ENCODE data around the gene ATXN2L. TPM values are rescaled to one million over a fixed set of nuclear protein-coding genes. Genes with fewer than 3 reads are reported as not detected.

Gene ATXN2L
- total RNA-seq, 3 donors from 2014 or later, result 43.8 to 62.6 (median 58.1) TPM

- no peaks in the 10 kb centered on the region for H3K4me1 ChIP-seq
- no peaks in the 10 kb centered on the region for H3K27me3 ChIP-seq
- H3K27ac ChIP-seq, result no peak overlapping the region
- H3K9me3 ChIP-seq, result no peaks in the 10 kb centered on the region
- no peak for DNase-seq (ENCODE audit: low spot score in 2 of 2)
- no peak overlapping the region for H3K4me3 ChIP-seq
- peaks cover 32% of the 10 kb centered on the region for H3K36me3 ChIP-seq
- intact Hi-C loops (cut with DNase I; ENCODE audit: low total_unique reads), result no loop called here
- TF ChIP-seq, protein P1, sequence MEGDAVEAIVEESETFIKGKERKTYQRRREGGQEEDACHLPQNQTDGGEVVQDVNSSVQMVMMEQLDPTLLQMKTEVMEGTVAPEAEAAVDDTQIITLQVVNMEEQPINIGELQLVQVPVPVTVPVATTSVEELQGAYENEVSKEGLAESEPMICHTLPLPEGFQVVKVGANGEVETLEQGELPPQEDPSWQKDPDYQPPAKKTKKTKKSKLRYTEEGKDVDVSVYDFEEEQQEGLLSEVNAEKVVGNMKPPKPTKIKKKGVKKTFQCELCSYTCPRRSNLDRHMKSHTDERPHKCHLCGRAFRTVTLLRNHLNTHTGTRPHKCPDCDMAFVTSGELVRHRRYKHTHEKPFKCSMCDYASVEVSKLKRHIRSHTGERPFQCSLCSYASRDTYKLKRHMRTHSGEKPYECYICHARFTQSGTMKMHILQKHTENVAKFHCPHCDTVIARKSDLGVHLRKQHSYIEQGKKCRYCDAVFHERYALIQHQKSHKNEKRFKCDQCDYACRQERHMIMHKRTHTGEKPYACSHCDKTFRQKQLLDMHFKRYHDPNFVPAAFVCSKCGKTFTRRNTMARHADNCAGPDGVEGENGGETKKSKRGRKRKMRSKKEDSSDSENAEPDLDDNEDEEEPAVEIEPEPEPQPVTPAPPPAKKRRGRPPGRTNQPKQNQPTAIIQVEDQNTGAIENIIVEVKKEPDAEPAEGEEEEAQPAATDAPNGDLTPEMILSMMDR (IDR thresholded peaks at IDR 0.05), result no peak
- TF ChIP-seq POLR2A (IDR thresholded peaks at IDR 0.05) (no peak), POLR2AphosphoS5 (IDR thresholded peaks at IDR 0.05) (no peak)
Measured at GRCh38 chr16:28835864-28836760, 13.3 kb downstream of the ATXN2L start.

- intact Hi-C loops (cut with DNase I; ENCODE audit: low total_unique reads), result no loop called here
- Histone ChIP-seq H3K4me3 (no peak overlapping the region), H3K36me3 (peaks cover 32% of the 10 kb centered on the region), H3K9me3 (no peaks in the 10 kb centered on the region), H3K27me3 (no peaks in the 10 kb centered on the region), H3K4me1 (no peaks in the 10 kb centered on the region), H3K27ac (no peak overlapping the region)
- TF ChIP-seq POLR2A (IDR thresholded peaks at IDR 0.05) (no peak), POLR2AphosphoS5 (IDR thresholded peaks at IDR 0.05) (no peak)
- TF ChIP-seq, protein P1 (IDR thresholded peaks at IDR 0.05), result no peak
- DNase-seq (ENCODE audit: low spot score in 2 of 2), result no peak
Measured at GRCh38 chr16:28836761-28837064, 13.9 kb downstream of the ATXN2L start.

- H3K4me1 ChIP-seq, result no peaks in the 10 kb centered on the region
- H3K9me3 ChIP-seq, result no peaks in the 10 kb centered on the region
- TF ChIP-seq POLR2A (IDR thresholded peaks at IDR 0.05) (no peak), POLR2AphosphoS5 (IDR thresholded peaks at IDR 0.05) (no peak)
- TF ChIP-seq, protein P1 (IDR thresholded peaks at IDR 0.05), result no peak
- H3K27ac ChIP-seq, result no peak overlapping the region
- H3K36me3 ChIP-seq, result peaks cover 33% of the 10 kb centered on the region
- H3K4me3 ChIP-seq, result no peak overlapping the region
- no peaks in the 10 kb centered on the region for H3K27me3 ChIP-seq
- intact Hi-C loops (cut with DNase I; ENCODE audit: low total_unique reads), result no loop called here
- no peak for DNase-seq (ENCODE audit: low spot score in 2 of 2)
Measured at GRCh38 chr16:28837672-28838557, 15.1 kb downstream of the ATXN2L start.

DNA sequence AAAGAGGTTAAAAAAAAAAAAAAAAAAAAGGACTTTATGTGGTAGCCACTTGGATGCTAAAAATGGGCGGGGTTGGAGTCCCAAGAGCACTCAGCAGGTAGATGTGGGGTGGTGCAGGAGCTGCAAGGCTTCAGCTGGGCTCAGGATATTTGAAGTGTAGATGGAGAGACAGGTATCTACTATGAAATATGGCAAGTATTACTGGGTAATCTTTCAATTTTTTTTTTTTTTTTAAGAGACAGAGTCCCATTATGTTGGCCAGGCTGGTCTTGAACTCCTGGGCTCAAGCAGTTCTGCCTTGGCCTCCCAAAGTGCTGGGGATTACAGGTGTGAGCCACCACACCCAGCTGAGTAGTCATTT, 15.7 kb downstream of the ATXN2L start:
- intact Hi-C loops (cut with DNase I; ENCODE audit: low total_unique reads), result no loop called here
- Histone ChIP-seq H3K36me3 (peaks cover 26% of the 10 kb centered on the region), H3K4me3 (no peak overlapping the region), H3K27ac (no peak overlapping the region), H3K4me1 (no peaks in the 10 kb centered on the region), H3K9me3 (no peaks in the 10 kb centered on the region), H3K27me3 (no peaks in the 10 kb centered on the region)
- TF ChIP-seq POLR2A (IDR thresholded peaks at IDR 0.05), result no peak
- no peak for TF ChIP-seq POLR2AphosphoS5 (IDR thresholded peaks at IDR 0.05)
- TF ChIP-seq, protein P1 (IDR thresholded peaks at IDR 0.05), result no peak
- no peak for DNase-seq (ENCODE audit: low spot score in 2 of 2)

Measured in breast epithelium (tissue), 4 donors.